Astrocyte (in vitro differentiated cells and primary cell): ENCODE measurements around the gene MCTP1. TPM values are rescaled to one million over a fixed set of nuclear protein-coding genes. Genes with fewer than 3 reads are reported as not detected.
A peak's percentile ranks its signal among the peaks of the same experiment; 100 is the strongest.

Experiments used
- DNase-seq: peaks from one replicate; pipeline ENCODE4 v3.0.0-alpha.2; 2010; ENCODE audit warnings: low read depth
- FAIRE-seq: peaks from 2 replicates; lab custom pipeline; 2011; peaks lifted over from hg19 to GRCh38; lab: Jason Lieb, UNC
- H2AFZ ChIP-seq: 2 replicates; pipeline ENCODE4 v1.6.0; 2012; ENCODE audit warnings: low read depth, low read length, inconsistent platforms
- H3K27ac ChIP-seq: 2 replicates; pipeline ENCODE4 v1.5.1; 2011; ENCODE audit warnings: low read depth, low read length, inconsistent platforms
- H3K27me3 ChIP-seq: 2 replicates; pipeline ENCODE4 v1.6.0; 2011; ENCODE audit warnings: low read length, inconsistent platforms; ENCODE audit not compliant: insufficient read depth
- H3K36me3 ChIP-seq: 2 replicates; pipeline ENCODE4 v1.5.1; 2011; ENCODE audit warnings: low read length, inconsistent platforms; ENCODE audit not compliant: insufficient read depth
- H3K4me1 ChIP-seq: 2 replicates; pipeline ENCODE4 v1.5.1; 2011; ENCODE audit warnings: low read length, inconsistent platforms; ENCODE audit not compliant: insufficient read depth
- H3K4me2 ChIP-seq: 2 replicates; pipeline ENCODE4 v1.6.0; 2012; ENCODE audit warnings: low read length, inconsistent platforms
- H3K4me3 ChIP-seq: 2 replicates; pipeline ENCODE4 v1.5.1; 2011; ENCODE audit warnings: low read depth, mild to moderate bottlenecking, low read length, inconsistent platforms; ENCODE audit not compliant: insufficient read depth
- H3K79me2 ChIP-seq: 2 replicates; pipeline ENCODE4 v1.6.0; 2012; ENCODE audit warnings: mild to moderate bottlenecking, low read length, inconsistent platforms; ENCODE audit not compliant: insufficient read depth
- H3K9ac ChIP-seq: 2 replicates; pipeline ENCODE4 v1.6.0; 2012; ENCODE audit warnings: mild to moderate bottlenecking, low read length, inconsistent platforms
- H3K9me3 ChIP-seq: 2 replicates; pipeline ENCODE4 v1.5.1; 2012; ENCODE audit warnings: low read depth, mild to moderate bottlenecking, low read length, inconsistent platforms; ENCODE audit not compliant: insufficient read depth
- H4K20me1 ChIP-seq: 2 replicates; pipeline ENCODE4 v1.6.0; 2012; ENCODE audit warnings: low read length, inconsistent platforms; ENCODE audit not compliant: insufficient read depth
- H3K27ac Mint-ChIP-seq: one replicate; pipeline ENCODE4 v1.8.0; 2021; ENCODE audit warnings: mild to moderate bottlenecking, mixed read lengths; ENCODE audit not compliant: unreplicated experiment
- H3K27me3 Mint-ChIP-seq: one replicate; pipeline ENCODE4 v1.8.0; 2021; ENCODE audit warnings: low read depth, mixed read lengths; ENCODE audit not compliant: unreplicated experiment
- H3K36me3 Mint-ChIP-seq: one replicate; pipeline ENCODE4 v1.8.0; 2021; ENCODE audit warnings: low read depth, mixed read lengths; ENCODE audit not compliant: unreplicated experiment
- H3K4me1 Mint-ChIP-seq: one replicate; pipeline ENCODE4 v1.8.0; 2021; ENCODE audit warnings: low read depth, mixed read lengths; ENCODE audit not compliant: unreplicated experiment
- H3K4me3 Mint-ChIP-seq: one replicate; pipeline ENCODE4 v1.8.0; 2021; ENCODE audit warnings: mild to moderate bottlenecking, moderate library complexity, mixed read lengths; ENCODE audit not compliant: unreplicated experiment
- H3K9me3 Mint-ChIP-seq: one replicate; pipeline ENCODE4 v1.8.0; 2021; ENCODE audit warnings: mild to moderate bottlenecking, mixed read lengths; ENCODE audit not compliant: unreplicated experiment
- EZH2 ChIP-seq: IDR thresholded peaks from 2 replicates; pipeline ENCODE4 v1.6.1; 2012; ENCODE audit warnings: mild to moderate bottlenecking, low read length, inconsistent platforms; ENCODE audit not compliant: insufficient read depth
- total RNA-seq: library from RNA; stranded (reverse); gene quantifications from 2 replicates; pipeline ENCODE4 v1.2.1, GENCODE V29; 2021
- TF ChIP-seq, protein P1 (sequence below): IDR thresholded peaks from 2 replicates; pipeline ENCODE4 v1.5.1; 2011; ENCODE audit warnings: low read depth, mild to moderate bottlenecking, inconsistent platforms, low read length, moderate library complexity; ENCODE audit not compliant: insufficient read depth

Gene MCTP1
- total RNA-seq, 1 donor from 2014 or later: 40.6 TPM

DNA sequence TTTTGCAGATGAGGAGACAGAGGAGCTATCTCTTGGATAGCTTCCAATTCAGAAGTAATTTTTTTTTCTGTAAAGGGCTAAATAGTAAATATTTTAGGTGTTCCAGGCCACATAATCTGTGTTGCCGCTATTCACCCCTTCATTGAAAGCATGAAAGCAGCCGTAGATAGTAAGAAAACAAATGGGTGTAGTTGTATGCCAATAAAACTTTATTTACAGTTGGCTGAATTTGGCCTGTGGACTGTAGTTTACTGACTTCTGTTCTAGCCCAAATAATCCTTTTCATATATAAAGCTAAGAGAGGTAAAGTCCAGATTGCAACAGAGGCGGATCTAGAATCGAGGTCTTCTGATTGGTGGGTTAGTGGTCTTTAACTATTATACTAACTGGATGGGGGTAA, 537.5 kb downstream of the MCTP1 start:
- no peak overlapping the region for H3K27ac Mint-ChIP-seq
- Histone ChIP-seq H3K9me3 (no peaks in the 10 kb centered on the region), H3K4me1 (no peaks in the 10 kb centered on the region), H3K4me2 (no peak overlapping the region), H2AFZ (no peak overlapping the region), H3K4me3 (no peak overlapping the region), H3K36me3 (no peaks in the 10 kb centered on the region), H3K27me3 (no peaks in the 10 kb centered on the region), H4K20me1 (no peaks in the 10 kb centered on the region), H3K9ac (no peak overlapping the region), H3K79me2 (no peaks in the 10 kb centered on the region), H3K27ac (no peak overlapping the region)
- peaks cover 2% of the 10 kb centered on the region for H3K36me3 Mint-ChIP-seq
- FAIRE-seq (no peak), DNase-seq (no peak)
- TF ChIP-seq EZH2: no peak
- TF ChIP-seq, protein P1, sequence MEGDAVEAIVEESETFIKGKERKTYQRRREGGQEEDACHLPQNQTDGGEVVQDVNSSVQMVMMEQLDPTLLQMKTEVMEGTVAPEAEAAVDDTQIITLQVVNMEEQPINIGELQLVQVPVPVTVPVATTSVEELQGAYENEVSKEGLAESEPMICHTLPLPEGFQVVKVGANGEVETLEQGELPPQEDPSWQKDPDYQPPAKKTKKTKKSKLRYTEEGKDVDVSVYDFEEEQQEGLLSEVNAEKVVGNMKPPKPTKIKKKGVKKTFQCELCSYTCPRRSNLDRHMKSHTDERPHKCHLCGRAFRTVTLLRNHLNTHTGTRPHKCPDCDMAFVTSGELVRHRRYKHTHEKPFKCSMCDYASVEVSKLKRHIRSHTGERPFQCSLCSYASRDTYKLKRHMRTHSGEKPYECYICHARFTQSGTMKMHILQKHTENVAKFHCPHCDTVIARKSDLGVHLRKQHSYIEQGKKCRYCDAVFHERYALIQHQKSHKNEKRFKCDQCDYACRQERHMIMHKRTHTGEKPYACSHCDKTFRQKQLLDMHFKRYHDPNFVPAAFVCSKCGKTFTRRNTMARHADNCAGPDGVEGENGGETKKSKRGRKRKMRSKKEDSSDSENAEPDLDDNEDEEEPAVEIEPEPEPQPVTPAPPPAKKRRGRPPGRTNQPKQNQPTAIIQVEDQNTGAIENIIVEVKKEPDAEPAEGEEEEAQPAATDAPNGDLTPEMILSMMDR: no peak
- no peaks in the 10 kb centered on the region for H3K9me3 Mint-ChIP-seq
- peaks cover 19% of the 10 kb centered on the region for H3K4me1 Mint-ChIP-seq
- H3K27me3 Mint-ChIP-seq: no peaks in the 10 kb centered on the region
- H3K4me3 Mint-ChIP-seq: no peak overlapping the region

DNA sequence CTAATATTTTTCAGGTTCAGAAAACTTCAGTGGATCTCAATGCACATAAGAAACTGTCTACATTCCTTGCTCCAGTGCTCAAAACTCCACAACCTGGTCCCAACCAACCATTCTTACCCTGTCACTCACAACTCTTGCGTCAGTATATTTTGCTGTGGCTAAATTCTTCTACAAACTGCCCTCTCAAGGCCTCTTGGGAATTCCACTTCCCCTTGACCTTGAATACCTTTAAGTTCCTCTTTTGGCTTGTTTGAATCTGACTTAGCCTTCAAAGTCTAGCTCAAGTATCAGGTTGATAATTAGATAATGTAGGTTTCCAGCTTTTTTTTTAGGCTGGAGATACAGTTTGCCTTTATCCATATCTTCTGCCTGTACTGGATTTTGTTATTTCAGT, 538.2 kb downstream of the MCTP1 start:
- H3K27me3 ChIP-seq: no peaks in the 10 kb centered on the region
- DNase-seq: peak; percentile 56
- no peak overlapping the region for H2AFZ ChIP-seq
- H3K36me3 ChIP-seq: no peaks in the 10 kb centered on the region
- H3K79me2 ChIP-seq: no peaks in the 10 kb centered on the region
- TF ChIP-seq, protein P1: no peak
- TF ChIP-seq EZH2: no peak
- H3K9ac ChIP-seq: no peak overlapping the region
- no peak for FAIRE-seq
- no peak overlapping the region for H3K4me3 ChIP-seq
- H3K4me3 Mint-ChIP-seq: no peak overlapping the region
- H3K4me1 ChIP-seq: no peaks in the 10 kb centered on the region
- peak overlapping the region; percentile 20 for H3K27ac ChIP-seq
- no peaks in the 10 kb centered on the region for H4K20me1 ChIP-seq
- no peaks in the 10 kb centered on the region for H3K9me3 ChIP-seq
- H3K27ac Mint-ChIP-seq: no peak overlapping the region
- peaks cover 20% of the 10 kb centered on the region for H3K4me1 Mint-ChIP-seq
- peaks cover 2% of the 10 kb centered on the region for H3K36me3 Mint-ChIP-seq
- no peak overlapping the region for H3K4me2 ChIP-seq
- no peaks in the 10 kb centered on the region for H3K9me3 Mint-ChIP-seq
- no peaks in the 10 kb centered on the region for H3K27me3 Mint-ChIP-seq

DNA sequence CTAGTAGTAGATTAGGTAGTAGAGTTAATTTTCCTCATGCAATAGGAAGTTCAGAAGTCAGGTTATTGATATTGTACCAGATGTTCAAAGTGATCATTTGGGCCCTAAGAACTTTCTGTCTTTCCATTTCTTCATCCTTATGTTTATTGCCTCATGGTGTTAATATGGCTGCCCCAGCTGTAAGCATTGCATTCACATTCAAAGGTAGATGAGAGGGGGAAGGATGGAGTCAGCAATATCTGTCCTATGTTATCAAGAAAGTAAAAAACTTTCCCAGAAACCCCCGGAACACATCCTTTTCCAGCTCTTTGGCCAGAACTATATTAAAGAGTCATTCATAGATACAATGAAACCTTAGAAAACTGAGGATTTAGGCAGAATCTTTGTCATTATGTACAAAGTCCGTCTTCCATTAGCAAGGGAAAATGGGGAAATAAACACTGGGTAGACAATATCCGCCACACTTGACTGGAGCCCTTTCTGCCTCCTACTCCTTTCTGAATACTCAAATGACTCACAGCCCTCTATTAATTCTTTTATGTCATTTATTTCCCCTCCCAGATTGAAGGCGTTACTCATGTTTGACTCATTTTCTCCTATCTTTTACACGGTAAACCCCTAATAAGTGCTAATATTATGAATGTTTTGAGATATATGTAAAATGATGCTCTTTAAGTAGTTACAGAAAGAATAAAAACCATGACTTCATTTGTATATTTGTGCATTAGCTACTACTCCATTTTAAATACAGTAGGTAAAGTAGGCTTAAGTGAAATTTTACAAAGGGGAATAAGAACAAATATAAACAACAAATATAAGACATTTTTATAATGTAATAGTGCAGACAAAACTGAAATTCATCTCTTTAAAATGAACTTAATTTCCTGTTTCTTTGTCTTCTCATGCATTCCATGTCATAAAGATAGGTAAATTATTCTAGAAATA, 538.8 kb downstream of the MCTP1 start:
- Histone ChIP-seq H2AFZ (peak overlapping the region; percentile 42), H4K20me1 (no peaks in the 10 kb centered on the region), H3K9me3 (no peaks in the 10 kb centered on the region), H3K4me2 (peak overlapping the region; percentile 49), H3K27me3 (no peaks in the 10 kb centered on the region), H3K9ac (no peak overlapping the region), H3K27ac (peak overlapping the region; percentile 20), H3K36me3 (no peaks in the 10 kb centered on the region), H3K4me1 (no peaks in the 10 kb centered on the region), H3K79me2 (no peaks in the 10 kb centered on the region), H3K4me3 (no peak overlapping the region)
- no peaks in the 10 kb centered on the region for H3K27me3 Mint-ChIP-seq
- no peak overlapping the region for H3K4me3 Mint-ChIP-seq
- peaks cover 2% of the 10 kb centered on the region for H3K36me3 Mint-ChIP-seq
- FAIRE-seq: no peak
- DNase-seq: peak; percentile 65
- no peak overlapping the region for H3K27ac Mint-ChIP-seq
- peaks cover 13% of the 10 kb centered on the region for H3K4me1 Mint-ChIP-seq
- H3K9me3 Mint-ChIP-seq: no peaks in the 10 kb centered on the region
- TF ChIP-seq, protein P1: no peak
- TF ChIP-seq EZH2: no peak
